ENCODE data around the gene OR51E1. TPM values are rescaled to one million over a fixed set of nuclear protein-coding genes. Genes with fewer than 3 reads are reported as not detected.

The OR51E1 gene
- total RNA-seq, 1 donor from 2014 or later = not detected

DNA sequence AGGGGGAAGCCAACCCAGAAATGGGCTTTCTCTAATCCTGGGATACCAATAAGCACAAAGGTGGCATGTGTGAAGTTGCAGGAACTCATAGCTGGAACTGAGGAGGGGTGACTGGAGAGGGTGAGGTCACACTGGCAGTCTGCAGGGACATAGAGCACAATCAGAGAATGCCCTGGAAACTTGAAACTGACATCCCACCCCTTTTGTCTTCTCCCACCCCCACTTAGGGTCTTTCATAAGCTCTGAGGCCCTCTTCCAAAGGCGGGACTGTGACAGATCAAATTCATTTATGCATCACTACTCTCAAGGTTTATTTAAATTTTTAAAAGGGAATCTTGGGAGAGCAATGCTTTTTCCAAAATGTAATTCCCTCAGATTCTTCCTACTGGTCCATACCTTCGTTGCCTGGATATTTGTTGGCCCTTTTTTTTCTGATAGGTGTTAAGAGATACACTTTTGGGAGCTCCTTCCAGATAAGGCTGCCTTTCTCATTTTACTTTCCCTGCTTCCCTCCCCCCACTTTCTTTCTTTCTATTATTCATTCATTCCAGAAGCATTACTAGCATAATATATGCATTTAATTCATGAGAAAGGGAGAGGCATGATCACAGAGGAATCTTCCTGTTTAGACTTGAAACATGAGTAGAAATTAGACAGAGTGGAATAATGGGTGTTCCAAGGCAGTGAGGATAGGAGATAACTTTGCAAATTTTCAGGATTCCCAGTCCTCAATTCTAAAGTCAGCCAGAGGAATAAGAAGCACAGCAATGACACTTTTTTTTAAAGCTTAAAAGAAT lies 39.0 kb downstream of the OR51E1 start:
- Histone ChIP-seq H3K4me1 (no peaks in the 10 kb centered on the region), H3K36me3 (no peaks in the 10 kb centered on the region), H3K4me3 (no peak overlapping the region), H3K9me3 (no peaks in the 10 kb centered on the region), H3K27ac (no peak overlapping the region), H3K27me3 (no peaks in the 10 kb centered on the region)
- TF ChIP-seq, protein P1, sequence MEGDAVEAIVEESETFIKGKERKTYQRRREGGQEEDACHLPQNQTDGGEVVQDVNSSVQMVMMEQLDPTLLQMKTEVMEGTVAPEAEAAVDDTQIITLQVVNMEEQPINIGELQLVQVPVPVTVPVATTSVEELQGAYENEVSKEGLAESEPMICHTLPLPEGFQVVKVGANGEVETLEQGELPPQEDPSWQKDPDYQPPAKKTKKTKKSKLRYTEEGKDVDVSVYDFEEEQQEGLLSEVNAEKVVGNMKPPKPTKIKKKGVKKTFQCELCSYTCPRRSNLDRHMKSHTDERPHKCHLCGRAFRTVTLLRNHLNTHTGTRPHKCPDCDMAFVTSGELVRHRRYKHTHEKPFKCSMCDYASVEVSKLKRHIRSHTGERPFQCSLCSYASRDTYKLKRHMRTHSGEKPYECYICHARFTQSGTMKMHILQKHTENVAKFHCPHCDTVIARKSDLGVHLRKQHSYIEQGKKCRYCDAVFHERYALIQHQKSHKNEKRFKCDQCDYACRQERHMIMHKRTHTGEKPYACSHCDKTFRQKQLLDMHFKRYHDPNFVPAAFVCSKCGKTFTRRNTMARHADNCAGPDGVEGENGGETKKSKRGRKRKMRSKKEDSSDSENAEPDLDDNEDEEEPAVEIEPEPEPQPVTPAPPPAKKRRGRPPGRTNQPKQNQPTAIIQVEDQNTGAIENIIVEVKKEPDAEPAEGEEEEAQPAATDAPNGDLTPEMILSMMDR (IDR thresholded peaks at IDR 0.05) = no peak
- DNase-seq (no peak), ATAC-seq (no peak)
- intact Hi-C loops (cut with DNase I) = no loop called here

DNA sequence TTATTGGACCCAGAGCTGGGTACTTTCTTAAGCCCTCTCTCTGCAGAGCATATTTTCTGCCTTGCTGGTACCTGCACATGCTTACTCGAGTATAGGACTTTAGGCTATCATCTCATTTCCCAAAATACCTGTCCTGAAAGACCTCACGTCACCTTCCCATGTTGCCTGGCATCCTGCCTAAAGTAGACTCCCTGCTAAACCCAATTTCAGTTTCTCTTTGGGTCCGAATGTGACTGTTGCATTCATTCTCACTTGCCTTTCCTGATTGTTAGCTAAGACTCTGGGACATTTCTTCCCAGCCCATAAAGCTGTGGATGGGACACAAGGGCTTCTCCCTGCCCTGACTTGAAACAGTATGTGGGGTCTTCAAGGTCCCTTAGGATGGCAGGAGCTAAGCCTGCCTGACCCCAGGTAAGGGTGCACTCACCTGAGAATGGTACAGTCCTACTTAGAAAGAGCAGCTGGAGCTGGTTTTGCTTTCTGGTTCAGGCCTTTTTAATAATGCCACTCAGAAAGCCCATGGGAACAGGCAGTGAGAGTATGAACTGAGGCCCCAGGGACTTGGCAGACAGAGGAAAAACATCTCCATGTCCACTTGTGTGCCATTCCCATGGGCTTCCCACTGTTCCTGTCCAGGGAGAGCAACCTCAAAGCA lies 41.0 kb downstream of the OR51E1 start:
- no peak for DNase-seq
- TF ChIP-seq, protein P1 (IDR thresholded peaks at IDR 0.05) = no peak

DNA sequence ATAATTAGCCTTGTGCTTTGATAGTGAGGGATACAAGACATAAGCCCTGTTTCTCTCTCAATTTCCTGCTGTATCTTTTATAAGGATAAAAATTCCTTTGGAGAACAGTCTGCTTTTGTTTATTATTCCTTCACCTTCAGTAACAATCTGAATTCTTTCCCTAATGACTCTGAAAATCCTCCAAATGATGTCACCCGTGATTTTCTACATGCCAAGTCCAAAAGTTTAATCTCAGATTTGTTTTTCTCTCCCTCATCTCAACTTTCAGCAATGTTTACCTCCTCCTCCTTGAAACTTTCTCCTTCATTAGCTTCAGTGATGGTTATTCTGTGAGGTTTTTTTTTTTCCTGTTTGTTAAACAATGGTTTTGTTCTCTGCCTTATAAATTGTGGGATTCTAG lies 51.7 kb downstream of the OR51E1 start:
- H3K36me3 ChIP-seq = no peaks in the 10 kb centered on the region
- TF ChIP-seq, protein P1 (IDR thresholded peaks at IDR 0.05) = no peak
- intact Hi-C loops (cut with DNase I) = no loop called here

More for the DNA sequence above, 41.0 kb downstream of the OR51E1 start:
- no peak for ATAC-seq
- H3K4me3 ChIP-seq = no peak overlapping the region
- no peaks in the 10 kb centered on the region for H3K4me1 ChIP-seq
- H3K27ac ChIP-seq = no peak overlapping the region
- intact Hi-C loops (cut with DNase I) = no loop called here
- H3K9me3 ChIP-seq = no peaks in the 10 kb centered on the region
- H3K27me3 ChIP-seq = no peaks in the 10 kb centered on the region
- H3K36me3 ChIP-seq = no peaks in the 10 kb centered on the region

DNA sequence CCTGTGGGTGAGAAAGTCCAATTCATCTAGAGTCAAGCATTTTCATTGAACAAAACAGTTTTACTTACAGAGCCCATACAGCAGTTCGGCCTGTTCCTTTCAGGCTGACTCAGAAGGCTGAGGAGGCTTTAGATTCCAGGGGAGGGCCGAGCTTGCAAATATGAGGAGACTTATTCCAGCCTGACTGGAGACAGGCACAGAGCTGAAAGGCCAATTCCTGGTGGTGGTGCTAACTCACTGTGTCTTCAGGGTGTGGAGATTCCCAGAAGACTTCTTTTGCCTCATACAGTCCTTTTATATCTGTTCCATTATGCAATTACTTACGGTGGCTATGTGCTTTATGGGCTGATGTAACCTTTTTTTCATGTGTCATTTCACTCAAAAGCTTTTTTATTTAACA lies 53.8 kb downstream of the OR51E1 start, which contains the start of gene OR51E2:
OR51E2 (minus strand) TSS at position 269 of the 400 bp plus-strand sequence. CDS start 15,142 bp downstream, outside the sequence.
- DNase-seq = no peak
- Histone ChIP-seq H3K36me3 (no peaks in the 10 kb centered on the region), H3K27ac (no peak within 1 kb of the TSS), H3K4me1 (no peaks in the 10 kb centered on the region), H3K9me3 (no peaks in the 10 kb centered on the region), H3K27me3 (no peaks in the 10 kb centered on the region), H3K4me3 (no peak within 1 kb of the TSS)
- ATAC-seq = no peak
- TF ChIP-seq, protein P1 (IDR thresholded peaks at IDR 0.05) = no peak
- intact Hi-C loops (cut with DNase I) = no loop called here

More for the DNA sequence above, 51.7 kb downstream of the OR51E1 start:
- no peak overlapping the region for H3K27ac ChIP-seq
- H3K9me3 ChIP-seq = no peaks in the 10 kb centered on the region
- H3K4me3 ChIP-seq = no peak overlapping the region
- ATAC-seq (no peak), DNase-seq (no peak)
- no peaks in the 10 kb centered on the region for H3K4me1 ChIP-seq
- no peaks in the 10 kb centered on the region for H3K27me3 ChIP-seq

DNA sequence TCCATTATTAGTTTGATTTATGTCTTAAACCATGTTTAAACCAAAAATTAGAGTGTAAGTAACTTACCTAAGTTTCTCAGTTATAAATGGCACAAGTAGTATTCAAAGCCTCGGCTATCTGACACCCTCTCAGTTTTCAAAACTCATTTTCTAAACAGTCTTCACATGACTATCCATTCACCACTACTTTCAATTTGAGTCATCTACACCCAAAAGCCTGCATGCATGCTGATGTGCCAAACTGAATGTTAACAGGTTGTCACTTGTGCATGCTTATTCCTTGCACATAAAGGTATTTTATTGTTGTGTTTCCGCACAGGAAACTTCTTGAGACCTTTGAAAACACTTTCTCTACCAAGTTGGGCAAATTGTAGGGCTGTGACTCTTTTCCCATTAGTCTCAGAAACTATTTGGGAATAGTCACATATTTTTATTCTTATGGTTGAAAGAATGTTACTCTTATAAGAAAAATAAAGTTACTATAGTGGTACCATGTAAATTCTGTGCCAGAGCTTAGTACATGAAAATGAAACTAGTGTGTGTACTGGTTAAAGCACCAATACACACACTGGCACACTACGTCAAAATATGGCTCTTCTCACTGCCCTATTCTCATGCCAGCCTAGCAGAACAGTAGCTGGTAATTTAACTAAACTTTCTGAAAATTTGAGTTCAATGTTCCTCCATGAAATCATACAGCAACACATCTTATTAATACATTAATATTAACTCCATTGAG lies 56.1 kb downstream of the OR51E1 start:
- TF ChIP-seq, protein P1 (IDR thresholded peaks at IDR 0.05) = no peak
- H3K36me3 ChIP-seq = no peaks in the 10 kb centered on the region
- intact Hi-C loops (cut with DNase I) = no loop called here
- H3K4me3 ChIP-seq = no peak overlapping the region
- no peaks in the 10 kb centered on the region for H3K9me3 ChIP-seq
- DNase-seq (no peak), ATAC-seq (no peak)
- H3K27ac ChIP-seq = no peak overlapping the region
- H3K4me1 ChIP-seq = no peaks in the 10 kb centered on the region
- H3K27me3 ChIP-seq = no peaks in the 10 kb centered on the region

Measured in upper lobe of right lung (tissue), 1 donor.